IMR-90 (cell line): Measurements from ENCODE around the gene ADGRG6. TPM values are rescaled to one million over a fixed set of nuclear protein-coding genes. Genes with fewer than 3 reads are reported as not detected.

Experiments
- ATAC-seq: fragments of 200-7000 bp; cut with Tn5 transposase; 2 replicates; pipeline ENCODE4 v1.9.1; 2020; ENCODE audit warnings: low read depth, mild to moderate bottlenecking, moderate library complexity
- BruUV-seq: library from RNA; stranded (reverse); fragments of 400-500 nt; replicated peaks from 2 replicates; lab custom pipeline; 2021; lab: Mats Ljungman, UMichigan
- CTCF ChIA-PET: fragments of 300-600 bp; formaldehyde crosslinking; extraction: SDS; loops from one replicate; lab custom pipeline; 2021; ENCODE audit warnings: antibody characterized with exemption; lab: Yijun Ruan, JAX
- POLR2A ChIA-PET: fragments of 300-600 bp; sonication (Branson Sonifier 250); formaldehyde crosslinking; loops from one replicate; lab custom pipeline; 2022; ENCODE audit warnings: antibody characterized with exemption; ENCODE audit not compliant: unreplicated experiment; lab: Charles Lee
- DNase-seq: peaks from one replicate; pipeline ENCODE4 v3.0.0; 2013
- H2AFZ ChIP-seq: replicated peaks from 2 replicates; pipeline ENCODE3; 2013; ENCODE audit warnings: low read length, mild to moderate bottlenecking; ENCODE audit not compliant: poor library complexity
- H2AK5ac ChIP-seq: 2 replicates; pipeline ENCODE4 v1.6.1; 2013; ENCODE audit warnings: low read depth, low read length, inconsistent platforms
- H2AK9ac ChIP-seq: replicated peaks from 2 replicates; pipeline ENCODE3; 2013; ENCODE audit warnings: mild to moderate bottlenecking, low read depth, low read length, moderate library complexity; ENCODE audit not compliant: poor library complexity
- H2BK120ac ChIP-seq: 2 replicates; pipeline ENCODE4 v1.6.1; 2013; ENCODE audit warnings: low read depth, low read length, inconsistent platforms
- H2BK15ac ChIP-seq: 3 replicates; pipeline ENCODE4 v1.6.1; 2013; ENCODE audit warnings: low read depth, low read length, inconsistent platforms
- H2BK20ac ChIP-seq: 2 replicates; pipeline ENCODE4 v1.6.1; 2013; ENCODE audit warnings: low read depth, mild to moderate bottlenecking, inconsistent platforms, low read length, moderate library complexity
- H2BK5ac ChIP-seq: 2 replicates; pipeline ENCODE4 v1.6.1; 2013; ENCODE audit warnings: mild to moderate bottlenecking, low read depth, low read length, inconsistent platforms; ENCODE audit not compliant: poor library complexity, severe bottlenecking
- H3K14ac ChIP-seq: replicated peaks from 2 replicates; pipeline ENCODE4 v1.6.1; 2013; ENCODE audit warnings: low read depth, low read length, inconsistent platforms
- H3K18ac ChIP-seq: 2 replicates; pipeline ENCODE4 v1.6.1; 2013; ENCODE audit warnings: low read depth, low read length, control low read depth
- H3K23ac ChIP-seq: 2 replicates; pipeline ENCODE4 v1.6.1; 2013; ENCODE audit warnings: low read depth, low read length, inconsistent platforms
- H3K27ac ChIP-seq: 2 replicates; pipeline ENCODE4 v1.5.1; 2013; ENCODE audit warnings: mild to moderate bottlenecking, control low read depth, low read length; ENCODE audit not compliant: insufficient read depth
- H3K27me3 ChIP-seq: 2 replicates; pipeline ENCODE4 v1.6.1; 2013; ENCODE audit warnings: low read length; ENCODE audit not compliant: control insufficient read depth, insufficient read depth
- H3K36me3 ChIP-seq: 2 replicates; pipeline ENCODE4 v1.6.1; 2013; ENCODE audit warnings: low read length, mixed read lengths; ENCODE audit not compliant: control insufficient read depth, insufficient read depth
- H3K4ac ChIP-seq: 2 replicates; pipeline ENCODE4 v1.6.1; 2013; ENCODE audit warnings: low read depth, low read length, inconsistent platforms
- H3K4me1 ChIP-seq: 2 replicates; pipeline ENCODE4 v1.6.1; 2013; ENCODE audit warnings: low read length, mixed read lengths; ENCODE audit not compliant: control insufficient read depth, insufficient read depth
- H3K4me2 ChIP-seq: 2 replicates; pipeline ENCODE4 v1.6.1; 2013; ENCODE audit warnings: low read depth, mild to moderate bottlenecking, control low read depth, low read length, moderate library complexity
- H3K4me3 ChIP-seq: 2 replicates; pipeline ENCODE4 v1.5.1; 2013; ENCODE audit warnings: low read depth, mild to moderate bottlenecking, control low read depth, low read length, moderate library complexity; ENCODE audit not compliant: insufficient read depth
- H3K56ac ChIP-seq: 2 replicates; pipeline ENCODE4 v1.6.1; 2013; ENCODE audit warnings: low read length, inconsistent platforms; ENCODE audit not compliant: insufficient read depth; ENCODE audit errors: extremely low read depth
- H3K79me1 ChIP-seq, 2 experiments: 2 replicates each; pipeline ENCODE4 v1.6.1; 2013; ENCODE audit warnings: low read length in 2 of 2, inconsistent platforms in 1 of 2, low read depth in 1 of 2
- H3K9ac ChIP-seq: 2 replicates; pipeline ENCODE4 v1.6.1; 2013; ENCODE audit warnings: low read depth, low read length, control low read depth
- H3K9me1 ChIP-seq: 2 replicates; pipeline ENCODE4 v1.6.1; 2013; ENCODE audit warnings: low read length, inconsistent platforms; ENCODE audit not compliant: insufficient read depth
- H3K9me3 ChIP-seq: 2 replicates; pipeline ENCODE4 v1.6.1; 2013; ENCODE audit warnings: low read length; ENCODE audit not compliant: control insufficient read depth, insufficient read depth
- H4K20me1 ChIP-seq: 2 replicates; pipeline ENCODE4 v1.6.1; 2013; ENCODE audit warnings: low read length, inconsistent platforms; ENCODE audit not compliant: insufficient read depth
- H4K5ac ChIP-seq: 2 replicates; pipeline ENCODE4 v1.6.1; 2013; ENCODE audit warnings: mild to moderate bottlenecking, low read depth, low read length, control low read depth
- H4K8ac ChIP-seq, 2 experiments: 2 replicates each; pipeline ENCODE4 v1.6.1; 2013; ENCODE audit warnings: low read depth in 2 of 2, low read length in 2 of 2, control low read depth in 1 of 2, inconsistent platforms in 1 of 2
- H4K91ac ChIP-seq: 2 replicates; pipeline ENCODE4 v1.6.1; 2013; ENCODE audit warnings: low read depth, low read length, inconsistent platforms; ENCODE audit not compliant: insufficient read depth
- BHLHE40 ChIP-seq: fragments of 150-350 bp; IDR thresholded peaks from 2 replicates; pipeline ENCODE4 v1.6.1; 2016; ENCODE audit warnings: mild to moderate bottlenecking, low read depth, low read length
- MXI1 ChIP-seq: IDR thresholded peaks from 2 replicates; pipeline ENCODE4 v1.6.1; 2012; ENCODE audit warnings: low read depth, mild to moderate bottlenecking, low read length, moderate library complexity, borderline replicate concordance
- RCOR1 ChIP-seq: IDR thresholded peaks from 2 replicates; pipeline ENCODE4 v1.6.1; 2012; ENCODE audit warnings: mild to moderate bottlenecking, low read length, improper control_type of control experiment; ENCODE audit not compliant: insufficient replicate concordance
- WGBS, 2 experiments: methylation state at CpG; one replicate each; pipeline versions ENCODE4 v1.1.5 to v1.1.7; 2013; ENCODE audit warnings: missing lambda C conversion rate in 2 of 2; ENCODE audit not compliant: insufficient read length in 1 of 2; ENCODE audit errors: extremely low coverage in 2 of 2; 5-methylcytosine and 5-hydroxymethylcytosine counted together
- dilution Hi-C: fragments of 300-500 bp; cut with HindIII; formaldehyde crosslinking; loops from one replicate; pipeline ENCODE4 v1.14.3; 2018; ENCODE audit warnings: low sequenced_read_pairs; ENCODE audit not compliant: unreplicated experiment
- in situ Hi-C: fragments of 300-500 bp; cut with MboI; formaldehyde crosslinking; loops from 3 replicates; pipeline ENCODE4 v1.14.3; 2019; ENCODE audit warnings: low sequenced_read_pairs, inconsistent platforms, mixed read lengths
- intact Hi-C: fragments of 100-400 bp; cut with micrococcal nuclease; formaldehyde crosslinking; loops from 2 replicates; pipeline ENCODE4 v1.10.0; 2022
- polyA plus RNA-seq, 3 experiments: library from polyadenylated mRNA; depleted of rRNA; stranded (reverse); fragments of >200 nt; gene quantifications; 2 replicates each; pipeline ENCODE4 v1.2.3, GENCODE V29; 2012; ENCODE audit warnings: low replicate concordance in 1 of 3
- total RNA-seq: library from RNA; depleted of rRNA; stranded (reverse); fragments of >200 nt; gene quantifications from 2 replicates; pipeline ENCODE4 v1.2.3, GENCODE V29; 2012

The ADGRG6 gene
- total and polyA plus RNA-seq, 2 of the 4 experiments (the other 2 are of a cell fraction), result 10.0 to 20.3 TPM

DNA sequence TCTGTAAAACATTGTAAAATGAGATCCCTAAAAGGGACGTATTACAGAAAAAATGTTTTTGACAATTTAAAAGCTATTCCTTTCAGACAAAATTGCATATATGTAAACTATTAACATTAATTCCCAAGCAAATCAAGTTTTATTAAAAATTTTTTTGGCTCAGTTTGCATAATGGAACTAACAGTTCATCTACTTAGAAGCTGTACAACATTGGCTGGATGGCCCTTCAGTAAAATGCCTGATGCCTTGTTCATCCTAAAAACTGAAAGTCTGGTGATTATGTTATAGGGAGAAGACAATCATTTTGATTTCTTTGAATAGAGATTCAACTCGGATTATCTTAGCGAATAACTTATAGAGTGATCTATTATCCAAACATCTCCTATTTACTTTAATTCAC lies 52.8 kb downstream of the ADGRG6 start:
- no peak overlapping the region for H2AFZ ChIP-seq
- no peak overlapping the region for H3K14ac ChIP-seq
- H3K4me3 ChIP-seq, result no peak overlapping the region
- no peak overlapping the region for H3K23ac ChIP-seq
- H3K18ac ChIP-seq, result no peak overlapping the region
- H4K8ac ChIP-seq, result no peak overlapping the region
- DNase-seq (no peak), ATAC-seq (no peak)
- H2AK5ac ChIP-seq, result no peak overlapping the region
- no CpG with 5 or more reads among the region's 3 CpGs for WGBS, 2 experiments
- H3K9me3 ChIP-seq, result no peaks in the 10 kb centered on the region
- CTCF ChIA-PET, result no interaction called here
- H3K4ac ChIP-seq, result no peak overlapping the region
- no peak overlapping the region for H4K5ac ChIP-seq
- TF ChIP-seq RCOR1 (no peak), BHLHE40 (no peak), MXI1 (no peak)
- no peak overlapping the region for H3K4me2 ChIP-seq
- H3K27ac ChIP-seq, result no peak overlapping the region
- in situ Hi-C loops (no loop called here), intact Hi-C loops (no loop called here), dilution Hi-C loops (no loop called here)
- no peaks in the 10 kb centered on the region for H4K20me1 ChIP-seq
- H3K9ac ChIP-seq, result no peak overlapping the region
- peaks cover 0 to 3% of the 10 kb centered on the region in 2 experiments; a peak in 1 of 4 replicates for H3K79me1 ChIP-seq
- H2BK20ac ChIP-seq, result no peak overlapping the region
- POLR2A ChIA-PET, result no interaction called here
- no peak overlapping the region for H2BK120ac ChIP-seq
- H2BK15ac ChIP-seq, result no peak overlapping the region
- H3K27me3 ChIP-seq, result no peaks in the 10 kb centered on the region
- H4K91ac ChIP-seq, result no peak overlapping the region
- peaks cover 11% of the 10 kb centered on the region for H3K4me1 ChIP-seq
- BruUV-seq, result no TSS peak
- no peaks in the 10 kb centered on the region for H3K36me3 ChIP-seq
- no peak overlapping the region for H3K56ac ChIP-seq
- no peak overlapping the region for H2BK5ac ChIP-seq
- H2AK9ac ChIP-seq, result no peak overlapping the region
- no peaks in the 10 kb centered on the region for H3K9me1 ChIP-seq
